ENCODE data around the gene TFB2M. TPM values are rescaled to one million over a fixed set of nuclear protein-coding genes. Genes with fewer than 3 reads are reported as not detected.
"Not testable (repeated sequence)": the region's sequence is repeated elsewhere in the genome, so short reads cannot be mapped to it uniquely, and the experiment has no call there.

TFB2M gene
- total RNA-seq, 1 experiment from 2014 or later = 27.7 TPM

DNA sequence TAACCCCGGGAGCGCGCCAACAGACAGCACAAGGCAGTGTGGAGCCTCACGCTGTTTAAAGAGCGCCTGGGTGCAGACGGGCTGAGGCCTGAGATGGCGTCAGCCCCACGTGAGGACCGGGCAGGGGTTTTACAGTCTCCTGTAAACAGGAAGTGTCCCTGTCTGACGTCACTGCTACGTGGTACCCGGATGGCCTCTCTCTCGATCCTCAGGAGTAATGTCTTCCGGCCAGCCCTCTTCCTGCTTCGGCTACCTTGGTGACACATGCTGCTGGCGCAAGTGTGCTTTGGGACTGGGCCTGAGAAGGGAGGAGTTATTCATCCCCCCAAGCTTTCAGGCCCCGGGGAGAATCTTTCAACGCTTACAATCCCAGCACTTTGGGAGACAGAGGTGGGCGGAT lies 41.4 kb upstream of the TFB2M start:
- H2AFZ ChIP-seq (ENCODE audit: low read length) = no peak overlapping the region
- H2BK15ac ChIP-seq (ENCODE audit: low read depth, low read length) = no peak overlapping the region
- no peak overlapping the region for H3K27ac ChIP-seq (ENCODE audit: insufficient read length, low read depth, low read length)
- H2BK12ac ChIP-seq (ENCODE audit: insufficient read length, low read depth, low read length) = no peak overlapping the region
- no peaks in the 10 kb centered on the region for H3K9me3 ChIP-seq (ENCODE audit: control insufficient read depth, low read depth, low read length)
- no peaks in the 10 kb centered on the region for H3K9me3 Mint-ChIP-seq
- peaks cover 0 to 5% (median 2%) of the 10 kb centered on the region in 3 experiments; a peak in 4 of 7 replicates for H3K36me3 Mint-ChIP-seq (ENCODE audit: insufficient read depth in 1 of 3, low read depth in 3 of 3)
- no peaks in the 10 kb centered on the region for H3K23me2 ChIP-seq (ENCODE audit: insufficient read length, low read depth, low read length, poor library complexity, severe bottlenecking)
- no peaks in the 10 kb centered on the region for H4K20me1 ChIP-seq (ENCODE audit: control insufficient read depth, insufficient read depth, insufficient read length)
- peak overlapping the region; percentile 44 to 67 (median 61); a peak in 3 of 7 replicates for H3K27ac Mint-ChIP-seq
- H3K4me1 Mint-ChIP-seq = peaks cover 17 to 19% of the 10 kb centered on the region in 2 experiments
- H3K27me3 ChIP-seq (ENCODE audit: insufficient read depth, low read length) = no peaks in the 10 kb centered on the region
- no peak overlapping the region for H2AK5ac ChIP-seq (ENCODE audit: insufficient read length, low read length)
- H4K5ac ChIP-seq (ENCODE audit: insufficient read length, low read depth, low read length) = no peak overlapping the region
- H3K79me2 ChIP-seq (ENCODE audit: insufficient read depth, low read length) = 0 out of 2 replicates have a peak, but pooled peaks cover 2% of the 10 kb centered on the region
- no peak overlapping the region for H3K56ac ChIP-seq (ENCODE audit: insufficient read length, low read depth, low read length)
- no peak overlapping the region for H3K9ac ChIP-seq (ENCODE audit: extremely low read depth, insufficient read length, low read length)
- TF ChIP-seq, protein P1, sequence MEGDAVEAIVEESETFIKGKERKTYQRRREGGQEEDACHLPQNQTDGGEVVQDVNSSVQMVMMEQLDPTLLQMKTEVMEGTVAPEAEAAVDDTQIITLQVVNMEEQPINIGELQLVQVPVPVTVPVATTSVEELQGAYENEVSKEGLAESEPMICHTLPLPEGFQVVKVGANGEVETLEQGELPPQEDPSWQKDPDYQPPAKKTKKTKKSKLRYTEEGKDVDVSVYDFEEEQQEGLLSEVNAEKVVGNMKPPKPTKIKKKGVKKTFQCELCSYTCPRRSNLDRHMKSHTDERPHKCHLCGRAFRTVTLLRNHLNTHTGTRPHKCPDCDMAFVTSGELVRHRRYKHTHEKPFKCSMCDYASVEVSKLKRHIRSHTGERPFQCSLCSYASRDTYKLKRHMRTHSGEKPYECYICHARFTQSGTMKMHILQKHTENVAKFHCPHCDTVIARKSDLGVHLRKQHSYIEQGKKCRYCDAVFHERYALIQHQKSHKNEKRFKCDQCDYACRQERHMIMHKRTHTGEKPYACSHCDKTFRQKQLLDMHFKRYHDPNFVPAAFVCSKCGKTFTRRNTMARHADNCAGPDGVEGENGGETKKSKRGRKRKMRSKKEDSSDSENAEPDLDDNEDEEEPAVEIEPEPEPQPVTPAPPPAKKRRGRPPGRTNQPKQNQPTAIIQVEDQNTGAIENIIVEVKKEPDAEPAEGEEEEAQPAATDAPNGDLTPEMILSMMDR (conservative IDR thresholded peaks at IDR 0.05) = no peak
- no peak overlapping the region for H3T11ph ChIP-seq (ENCODE audit: low read length)
- no peak overlapping the region for H3K23ac ChIP-seq (ENCODE audit: insufficient read length, low read depth, low read length)
- no peaks in the 10 kb centered on the region for H3K4me1 ChIP-seq (ENCODE audit: insufficient read depth, low read length)
- no peak overlapping the region for H2BK120ac ChIP-seq (ENCODE audit: low read depth, low read length, poor library complexity, severe bottlenecking)
- no peak overlapping the region for H2BK5ac ChIP-seq (ENCODE audit: insufficient read length, low read length)
- no peaks in the 10 kb centered on the region for H3K27me3 Mint-ChIP-seq (ENCODE audit: low read depth)
- no peak overlapping the region for H4K91ac ChIP-seq (ENCODE audit: insufficient read length, low read depth, low read length)
- no peak overlapping the region for H3K4me2 ChIP-seq (ENCODE audit: insufficient read depth, insufficient read length, low read length)
- peak overlapping the region; percentile 84; the same call in 1 of the 2 replicates for H3K14ac ChIP-seq (ENCODE audit: insufficient read depth, low read length)
- DNase-seq = no peak
- no peak overlapping the region for H3K18ac ChIP-seq (ENCODE audit: insufficient read length, low read depth, low read length)
- H3K4me3 Mint-ChIP-seq = no peak overlapping the region
- no peak overlapping the region for H3K4ac ChIP-seq (ENCODE audit: low read depth, low read length)
- no peak overlapping the region for H2BK20ac ChIP-seq (ENCODE audit: low read depth, low read length, poor library complexity, severe bottlenecking)
- H3K79me1 ChIP-seq (ENCODE audit: insufficient read depth, low read depth, low read length, poor library complexity, severe bottlenecking) = peaks cover 3% of the 10 kb centered on the region
- H4K8ac ChIP-seq (replicated peaks; ENCODE audit: insufficient read length, low read depth, low read length) = no peak overlapping the region
- no CpG with 5 or more reads among the region's 19 CpGs for WGBS (ENCODE audit: extremely low coverage, insufficient read length, low lambda C conversion rate)

GRCh38 chr1:246605231-246605630 lies 39.2 kb upstream of the TFB2M start:
- H3K9me3 ChIP-seq (ENCODE audit: control insufficient read depth, low read depth, low read length); H3K23me2 ChIP-seq (ENCODE audit: insufficient read length, low read depth, low read length, poor library complexity, severe bottlenecking); H3K14ac ChIP-seq (ENCODE audit: insufficient read depth, low read length); H3K23ac ChIP-seq (ENCODE audit: insufficient read length, low read depth, low read length); H3K18ac ChIP-seq (ENCODE audit: insufficient read length, low read depth, low read length); H4K91ac ChIP-seq (ENCODE audit: insufficient read length, low read depth, low read length); H3K27ac Mint-ChIP-seq; H3K4me3 Mint-ChIP-seq; H2AK5ac ChIP-seq (ENCODE audit: insufficient read length, low read length); H4K8ac ChIP-seq (replicated peaks; ENCODE audit: insufficient read length, low read depth, low read length); H3K4ac ChIP-seq (ENCODE audit: low read depth, low read length); H3K79me1 ChIP-seq (ENCODE audit: insufficient read depth, low read depth, low read length, poor library complexity, severe bottlenecking); H2BK12ac ChIP-seq (ENCODE audit: insufficient read length, low read depth, low read length); H4K5ac ChIP-seq (ENCODE audit: insufficient read length, low read depth, low read length); H3T11ph ChIP-seq (ENCODE audit: low read length); H2AFZ ChIP-seq (ENCODE audit: low read length); H2BK15ac ChIP-seq (ENCODE audit: low read depth, low read length); H3K79me2 ChIP-seq (ENCODE audit: insufficient read depth, low read length); H4K20me1 ChIP-seq (ENCODE audit: control insufficient read depth, insufficient read depth, insufficient read length); H3K4me1 ChIP-seq (ENCODE audit: insufficient read depth, low read length); DNase-seq; H3K36me3 Mint-ChIP-seq (ENCODE audit: insufficient read depth in 1 of 3, low read depth in 3 of 3); H3K9ac ChIP-seq (ENCODE audit: extremely low read depth, insufficient read length, low read length); H2BK5ac ChIP-seq (ENCODE audit: insufficient read length, low read length); H3K9me3 Mint-ChIP-seq; H2BK20ac ChIP-seq (ENCODE audit: low read depth, low read length, poor library complexity, severe bottlenecking); H3K56ac ChIP-seq (ENCODE audit: insufficient read length, low read depth, low read length); H3K4me2 ChIP-seq (ENCODE audit: insufficient read depth, insufficient read length, low read length); H3K27ac ChIP-seq (ENCODE audit: insufficient read length, low read depth, low read length); H2BK120ac ChIP-seq (ENCODE audit: low read depth, low read length, poor library complexity, severe bottlenecking); H3K27me3 Mint-ChIP-seq (ENCODE audit: low read depth); H3K27me3 ChIP-seq (ENCODE audit: insufficient read depth, low read length): not testable (repeated sequence)
- H3K4me1 Mint-ChIP-seq = peaks cover 8 to 11% of the 10 kb centered on the region in 2 experiments
- WGBS (ENCODE audit: extremely low coverage, insufficient read length, low lambda C conversion rate) = no CpG with 5 or more reads among the region's 19 CpGs

Data from H9 (cell line).